NCI-H1092 (cell line): ENCODE data around the gene CTR9.
A peak's percentile ranks its signal among the peaks of the same experiment; 100 is the strongest.

Experiments used
- DNase-seq: peaks from one replicate; lab custom pipeline; 2025; lab: John Stamatoyannopoulos, UW

Gene CTR9

DNA sequence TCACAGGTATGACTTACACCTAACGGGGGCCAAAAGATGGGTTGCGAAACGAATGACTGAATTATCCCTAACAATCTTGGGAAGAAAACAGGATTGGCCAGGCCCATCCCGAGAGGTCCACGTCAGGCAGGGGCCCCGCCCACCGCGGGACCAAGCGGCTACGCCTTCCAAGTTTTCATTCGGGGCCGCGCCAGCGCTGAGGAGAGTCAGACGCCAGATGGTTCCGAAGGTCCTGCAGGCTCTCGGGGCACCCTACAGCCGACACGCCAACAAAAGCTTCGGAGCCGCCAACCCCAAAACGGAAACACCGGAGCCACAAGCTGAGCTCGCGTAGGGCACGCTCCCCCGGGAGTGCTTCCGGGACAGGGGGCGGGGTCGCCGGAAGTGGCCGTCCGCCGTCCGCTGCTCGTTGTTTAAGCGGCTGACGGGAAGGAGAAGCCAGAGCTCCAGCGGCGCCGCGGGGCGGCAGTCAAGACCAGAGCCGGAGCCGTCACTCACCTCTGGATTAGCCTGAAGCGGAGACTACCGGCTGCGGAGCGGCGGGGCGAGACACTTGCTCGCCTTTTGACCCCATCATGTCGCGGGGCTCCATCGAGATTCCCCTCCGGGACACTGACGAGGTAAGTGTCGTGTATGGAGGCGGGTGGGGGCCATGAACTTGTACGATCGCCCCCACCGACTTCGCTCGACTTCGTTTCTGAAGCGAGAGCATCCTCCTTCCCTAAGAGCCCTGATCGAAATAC is at the start of gene CTR9:
TSS of gene CTR9 (plus strand) at position 409 of the 743 bp plus-strand sequence. CDS start at position 576, 167 bp downstream.
- peak; percentile 90 for DNase-seq

DNA sequence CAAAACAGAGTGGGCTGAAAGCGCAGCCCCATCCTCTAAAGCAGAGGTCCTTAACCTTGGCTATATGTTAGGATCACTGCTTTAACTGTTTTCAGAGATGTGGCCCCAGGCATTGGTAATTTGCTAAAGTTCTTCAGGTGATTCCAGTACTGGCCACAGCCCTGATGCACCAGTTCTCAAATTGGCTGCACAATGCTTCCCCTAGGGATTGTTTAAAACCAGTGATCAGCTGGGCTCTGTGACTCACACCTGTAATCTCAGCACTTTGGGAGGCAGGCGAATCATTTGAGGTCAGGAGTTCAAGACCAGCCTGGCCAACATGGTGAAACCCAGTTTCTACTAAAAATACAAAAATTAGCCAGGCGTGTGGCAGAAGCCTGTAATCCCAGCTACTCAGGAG is 49.1 kb upstream of the CTR9 start:
- DNase-seq = no peak

DNA sequence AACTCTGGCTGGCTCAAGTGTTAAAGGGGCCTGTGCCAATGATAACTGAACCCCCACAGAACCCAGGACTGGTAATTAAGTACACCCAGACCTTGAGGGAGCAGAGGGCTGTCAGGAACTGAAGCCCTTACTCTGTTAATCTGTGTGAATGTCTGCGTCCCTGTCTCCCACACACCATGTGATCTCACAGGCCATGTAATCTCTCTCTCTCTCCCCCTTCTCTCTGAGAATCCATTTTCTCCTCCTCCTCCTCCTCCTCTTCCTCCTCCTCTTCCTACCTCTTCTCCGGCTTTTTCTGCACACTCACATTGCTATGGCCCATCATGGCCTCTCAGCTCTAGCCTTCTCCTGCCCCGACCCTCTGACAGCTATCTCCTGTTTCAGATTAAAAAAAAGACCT is 42.9 kb upstream of the CTR9 start:
- DNase-seq = no peak

DNA sequence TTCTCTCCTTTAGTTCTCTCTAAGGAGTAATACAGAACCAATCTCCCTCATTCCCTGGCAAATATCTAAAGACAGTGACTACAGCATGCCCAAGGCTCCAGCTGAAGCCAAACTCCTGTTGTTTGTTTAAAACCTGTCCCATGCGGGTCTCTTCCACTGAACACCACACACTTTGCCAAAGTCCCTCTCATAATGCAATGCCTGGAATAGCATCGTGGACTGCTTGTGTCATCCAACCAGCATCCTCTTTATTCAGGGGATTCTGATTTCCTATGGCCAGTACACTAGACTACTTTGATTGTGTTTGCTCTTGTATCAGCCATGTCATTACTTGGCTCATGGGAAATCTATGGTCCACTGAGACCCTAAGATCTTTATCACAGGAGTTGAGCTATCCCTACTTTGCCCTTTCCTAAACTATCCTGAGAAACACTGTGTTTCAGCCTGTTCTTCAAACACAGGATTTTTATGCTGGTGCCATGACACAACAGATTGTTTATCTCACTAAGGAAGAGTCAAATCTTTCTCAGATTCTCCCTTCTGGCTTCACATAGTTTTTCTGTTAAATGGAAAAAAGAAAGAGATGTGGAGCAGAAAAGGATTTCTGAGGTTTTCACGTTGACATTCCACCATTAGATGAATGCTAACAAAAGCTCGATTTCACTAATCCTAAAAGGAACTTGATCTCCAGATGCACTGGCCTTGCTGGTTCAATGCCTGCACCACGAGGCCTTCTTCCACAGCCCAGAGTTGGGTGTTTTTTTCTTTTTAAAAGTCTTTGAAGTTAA is 41.6 kb upstream of the CTR9 start:
- no peak for DNase-seq

DNA sequence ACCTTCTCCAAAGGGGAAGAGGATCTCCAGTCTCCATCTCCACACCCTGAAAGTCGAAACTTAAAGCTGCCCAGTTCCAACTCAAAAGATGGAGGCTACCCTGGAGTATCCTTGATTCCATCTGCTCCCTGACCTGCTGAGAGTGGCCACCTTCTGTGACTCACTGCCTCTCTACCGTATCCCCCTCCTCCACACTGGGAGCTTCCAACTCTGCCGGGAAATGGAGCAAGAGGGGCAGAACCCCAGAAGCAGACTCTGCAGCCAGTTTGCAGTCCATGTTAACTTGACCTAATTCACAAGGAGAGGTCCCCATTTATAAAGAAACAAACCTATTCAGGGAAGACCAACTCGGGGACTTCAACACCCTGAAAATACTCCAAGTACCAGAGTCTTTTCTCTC is 35.5 kb upstream of the CTR9 start:
- no peak for DNase-seq

DNA sequence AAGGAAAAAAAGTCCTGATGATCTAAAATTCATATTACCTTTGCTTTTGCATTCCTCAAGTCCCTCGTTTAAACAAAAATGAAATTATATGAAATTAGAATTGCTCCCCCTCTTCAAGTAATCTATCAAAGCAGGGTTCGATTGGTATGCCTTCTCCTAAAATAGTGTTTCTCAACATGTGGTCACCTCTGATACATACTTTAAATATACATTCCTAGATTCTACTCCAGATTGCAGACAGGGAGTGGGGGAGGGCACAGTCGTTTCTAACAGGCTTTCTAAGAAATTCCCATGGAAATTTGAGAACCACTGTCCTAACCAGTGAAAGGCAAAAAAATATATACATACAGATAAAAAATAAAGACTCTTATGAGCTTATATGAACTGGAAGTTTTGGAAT is 34.9 kb upstream of the CTR9 start:
- no peak for DNase-seq

DNA sequence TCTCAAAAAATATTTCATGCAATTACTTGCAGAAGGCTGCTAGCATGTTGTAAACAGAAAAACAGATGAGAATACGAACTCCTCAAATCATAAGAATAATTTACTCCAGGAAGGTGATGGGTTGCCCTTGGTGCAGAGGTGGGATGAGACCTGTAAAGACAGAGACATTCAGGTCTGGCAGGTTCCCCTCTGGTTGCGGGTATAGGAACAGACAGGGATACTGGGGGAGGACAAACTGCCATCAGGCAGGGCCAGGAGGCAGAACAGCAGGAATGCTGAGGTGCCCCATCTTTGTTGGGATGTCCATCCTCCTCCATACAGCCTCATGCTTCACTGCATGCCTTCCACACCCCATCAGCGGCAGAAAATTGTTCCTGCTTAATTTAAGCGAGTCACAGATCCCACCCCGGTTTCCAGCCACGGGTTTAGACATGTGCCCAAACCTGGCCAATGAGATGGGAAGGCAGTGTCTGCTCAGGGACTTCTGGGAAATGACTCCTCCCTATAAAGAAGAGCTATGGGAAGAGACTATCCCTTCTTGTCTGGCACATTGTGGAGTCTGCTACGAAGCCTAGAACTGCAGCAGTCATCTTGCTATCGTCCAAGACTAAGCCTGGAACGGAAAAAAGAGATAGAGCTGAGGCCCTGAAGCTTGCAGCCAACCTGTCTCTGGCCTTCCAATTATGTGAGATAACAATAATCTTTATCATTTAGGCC is 34.3 kb upstream of the CTR9 start:
- DNase-seq = no peak

DNA sequence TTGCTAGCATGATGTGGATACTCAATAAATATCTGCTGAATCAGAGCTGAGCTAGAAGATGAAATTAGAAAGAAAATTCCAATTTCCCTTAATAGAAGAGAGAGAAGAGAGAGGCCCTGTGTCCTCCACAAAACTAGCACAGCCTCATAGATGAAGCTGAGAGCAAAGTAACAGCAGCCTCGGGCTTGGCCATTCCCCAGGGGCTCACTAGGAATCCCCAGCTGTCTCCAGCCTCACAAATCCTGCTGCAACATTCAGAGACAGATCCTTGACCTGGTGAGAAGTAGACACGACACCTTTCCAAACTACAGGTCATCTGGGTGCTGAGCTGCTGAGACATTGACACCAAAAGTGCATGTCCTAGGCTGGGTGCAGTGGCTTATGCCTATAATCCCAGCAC is 31.4 kb upstream of the CTR9 start:
- DNase-seq = no peak

DNA sequence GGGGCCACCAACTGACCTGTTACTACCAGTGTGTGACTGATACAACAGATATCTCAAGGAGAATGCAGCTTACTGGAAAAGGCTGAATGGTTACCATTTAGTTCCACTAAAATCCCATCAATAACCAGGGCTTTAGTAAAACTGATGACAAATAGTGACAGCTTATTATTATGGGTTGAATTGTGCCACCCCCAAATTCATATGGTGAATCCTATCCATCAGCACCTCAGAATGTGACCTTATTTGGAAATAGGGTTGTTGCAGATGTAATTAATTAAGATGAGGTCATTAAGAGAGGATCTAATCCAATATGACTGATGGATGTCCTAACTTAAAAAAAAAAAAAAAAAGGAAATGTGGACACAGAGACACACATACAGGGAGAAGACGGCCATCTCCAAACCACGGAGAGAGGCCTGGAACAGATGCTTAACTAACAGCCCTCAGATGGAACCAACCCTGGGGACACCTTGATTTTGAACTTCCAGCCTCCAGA is 30.1 kb upstream of the CTR9 start:
- no peak for DNase-seq

DNA sequence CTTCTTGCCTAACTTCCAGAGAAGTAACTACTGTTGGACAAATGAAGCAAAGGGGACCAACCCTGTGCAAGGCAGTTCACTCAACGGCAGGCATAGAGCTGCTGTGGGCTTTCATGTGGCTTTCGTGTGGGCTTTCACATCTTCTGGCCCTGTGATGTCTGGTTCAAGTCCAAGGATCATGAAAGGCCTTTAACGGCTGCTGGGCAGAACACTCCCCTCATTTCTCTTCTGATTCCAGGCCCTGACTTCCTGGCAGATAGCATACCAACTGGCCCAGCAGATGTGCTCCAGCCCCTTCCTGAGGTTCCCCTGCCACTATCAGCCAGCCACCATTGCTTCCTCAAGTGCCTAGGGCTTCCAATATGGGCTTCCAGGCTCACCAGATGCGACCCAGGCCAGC is 28.7 kb upstream of the CTR9 start:
- no peak for DNase-seq

DNA sequence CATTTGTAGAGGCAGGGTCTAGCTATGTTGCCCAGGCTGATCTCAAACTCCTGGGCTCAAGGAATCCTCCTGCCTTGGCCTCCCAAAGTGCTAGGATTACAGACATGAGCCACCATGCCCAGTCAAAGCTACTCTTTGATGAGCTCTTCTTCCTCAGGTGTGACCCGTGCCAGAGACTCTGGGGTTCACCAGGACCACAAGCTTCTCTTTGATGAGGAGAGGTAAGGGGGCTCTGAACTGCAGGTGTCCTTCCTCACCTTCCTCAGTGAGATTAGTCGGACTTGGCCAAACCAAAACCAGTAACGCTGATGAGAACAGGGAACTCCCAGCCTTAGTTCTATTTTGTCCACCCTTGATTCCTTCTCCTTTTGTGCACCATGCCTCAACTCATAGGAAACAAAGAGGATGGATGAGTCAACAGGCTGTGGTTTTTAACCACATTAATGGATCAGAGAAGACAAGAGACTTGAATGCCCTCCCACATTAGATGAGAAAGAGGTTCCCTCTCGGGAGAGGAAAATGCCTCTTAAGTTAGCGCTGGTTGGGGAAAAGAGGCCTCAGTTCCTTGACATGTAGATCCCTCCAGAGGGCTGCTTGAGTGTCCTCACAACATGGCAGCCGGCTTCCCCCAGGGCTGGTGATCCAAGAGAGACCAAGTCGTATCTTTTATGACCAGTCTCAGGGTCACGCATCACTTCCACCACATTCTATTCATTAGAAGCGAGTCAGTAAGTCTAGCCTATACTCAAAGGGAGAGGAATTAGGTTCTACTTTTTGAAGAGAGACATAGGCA is 25.7 kb upstream of the CTR9 start:
- no peak for DNase-seq

DNA sequence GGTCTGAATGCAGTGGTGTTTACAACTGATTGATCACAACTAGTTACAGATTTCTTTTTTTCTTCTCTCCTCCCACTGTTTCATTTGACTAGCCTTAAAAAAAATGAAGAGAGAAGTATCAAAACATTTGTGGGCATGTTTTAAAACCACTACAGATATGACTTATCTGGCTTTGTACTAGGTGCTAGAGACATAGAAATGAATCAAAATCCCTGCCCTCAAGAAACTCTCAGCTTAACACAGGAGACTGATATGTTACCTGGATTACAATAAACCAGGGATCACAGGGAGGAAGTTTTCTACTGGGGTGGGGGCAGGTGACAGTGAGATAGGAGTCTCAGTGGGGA is 25.2 kb upstream of the CTR9 start:
- DNase-seq = no peak

DNA sequence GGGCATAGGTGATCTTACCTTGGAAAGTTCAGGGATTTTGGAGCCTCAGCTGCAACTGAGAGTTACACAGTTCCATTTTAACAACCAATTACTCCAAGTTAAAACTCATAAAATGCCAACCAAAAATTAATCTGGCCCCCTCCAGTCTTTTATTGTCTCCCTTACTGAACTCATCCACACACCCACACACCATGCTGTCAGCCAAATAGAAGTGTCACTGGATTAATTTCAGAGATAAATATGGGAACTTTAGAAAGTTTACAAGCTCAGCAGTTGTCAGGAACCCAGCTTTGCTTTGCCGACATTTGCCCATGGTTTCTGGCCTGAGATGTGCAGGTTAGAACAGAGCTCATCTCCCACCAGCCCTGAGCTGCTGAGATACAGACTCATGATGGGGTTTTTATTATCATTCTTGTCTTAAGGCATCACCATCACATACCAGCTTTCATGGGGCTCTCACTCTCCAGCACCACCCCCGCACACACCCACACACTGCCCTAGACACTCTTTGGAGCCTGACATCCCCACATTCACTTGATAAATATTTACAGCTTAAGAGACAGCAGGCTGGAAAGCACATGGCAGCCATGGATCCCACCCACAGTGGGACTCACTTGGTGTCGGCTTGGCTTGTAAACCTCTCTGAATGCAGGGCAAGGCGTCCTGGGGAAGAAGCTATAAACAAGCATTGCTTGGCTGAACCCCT is 23.7 kb upstream of the CTR9 start:
- DNase-seq = no peak

DNA sequence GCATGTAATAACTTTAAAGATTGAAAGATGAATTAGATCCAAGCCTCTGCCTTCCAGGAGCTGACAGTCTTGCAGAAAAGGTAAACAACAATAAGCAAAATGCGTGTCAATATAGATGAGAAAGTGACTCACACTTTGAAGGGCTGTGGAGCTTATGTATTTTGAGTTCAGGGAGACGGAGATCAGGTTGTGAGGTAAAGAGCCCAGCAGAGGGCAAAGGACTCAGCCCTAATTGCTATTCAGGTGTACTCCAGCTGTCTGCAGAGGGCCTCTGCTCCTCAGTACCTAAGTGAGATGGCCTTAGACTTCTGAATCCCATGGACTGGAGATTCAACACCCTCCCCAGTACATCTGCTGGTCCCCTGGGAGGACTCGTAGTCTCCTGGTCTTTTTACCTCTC is 22.9 kb upstream of the CTR9 start:
- DNase-seq = no peak

DNA sequence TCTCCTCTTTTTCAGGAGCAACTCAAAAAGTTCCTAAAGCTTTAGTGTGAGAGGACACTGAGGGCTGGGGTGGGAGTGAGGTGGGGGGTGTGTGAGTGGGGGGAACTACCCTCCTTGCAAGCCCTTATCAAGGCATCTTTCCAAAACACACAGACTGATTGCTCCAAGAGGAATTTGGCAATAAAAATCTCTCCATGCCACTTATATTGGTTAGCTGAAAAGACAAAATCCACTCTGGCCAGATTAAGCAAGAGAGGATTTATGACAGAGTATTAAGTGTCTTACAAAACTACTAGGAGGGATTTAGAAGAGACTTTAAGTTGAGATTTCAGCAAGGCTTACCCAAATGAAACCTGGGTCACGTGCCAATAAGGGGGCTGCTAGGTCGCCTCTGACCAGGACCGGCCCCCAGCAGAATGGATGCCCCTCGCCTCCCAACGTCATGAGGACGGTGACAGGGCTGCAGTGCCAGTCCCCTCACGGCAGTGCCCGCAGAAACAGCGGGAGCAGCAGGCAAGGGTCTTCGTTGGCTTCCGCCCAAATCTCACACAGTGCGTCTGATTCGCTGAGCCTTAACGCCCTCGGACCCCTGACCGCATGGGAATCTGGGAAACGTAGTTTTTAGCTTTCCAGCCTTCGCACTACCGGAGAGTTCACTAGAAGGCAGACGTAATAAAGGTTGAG is 22.1 kb upstream of the CTR9 start:
- no peak for DNase-seq

DNA sequence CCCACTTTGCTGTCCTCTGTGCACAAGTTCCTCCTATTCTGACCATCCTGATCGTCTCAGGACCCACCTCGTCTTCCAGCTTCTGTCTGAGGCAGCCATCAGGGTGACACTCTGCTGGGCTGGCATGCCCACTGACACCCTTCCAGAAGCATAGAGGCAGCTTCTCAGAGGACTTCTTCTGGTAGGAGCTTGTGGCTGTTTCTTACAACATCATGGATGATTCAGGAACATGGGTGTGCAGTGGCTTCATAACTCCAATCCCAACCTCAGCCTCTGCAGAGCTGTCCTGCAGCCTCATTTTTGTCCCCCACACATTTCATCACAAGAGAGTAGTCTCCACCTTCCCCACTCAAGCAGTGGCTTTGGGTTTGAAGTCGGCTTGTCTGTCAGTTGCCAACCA is 20.9 kb upstream of the CTR9 start:
- DNase-seq = no peak

DNA sequence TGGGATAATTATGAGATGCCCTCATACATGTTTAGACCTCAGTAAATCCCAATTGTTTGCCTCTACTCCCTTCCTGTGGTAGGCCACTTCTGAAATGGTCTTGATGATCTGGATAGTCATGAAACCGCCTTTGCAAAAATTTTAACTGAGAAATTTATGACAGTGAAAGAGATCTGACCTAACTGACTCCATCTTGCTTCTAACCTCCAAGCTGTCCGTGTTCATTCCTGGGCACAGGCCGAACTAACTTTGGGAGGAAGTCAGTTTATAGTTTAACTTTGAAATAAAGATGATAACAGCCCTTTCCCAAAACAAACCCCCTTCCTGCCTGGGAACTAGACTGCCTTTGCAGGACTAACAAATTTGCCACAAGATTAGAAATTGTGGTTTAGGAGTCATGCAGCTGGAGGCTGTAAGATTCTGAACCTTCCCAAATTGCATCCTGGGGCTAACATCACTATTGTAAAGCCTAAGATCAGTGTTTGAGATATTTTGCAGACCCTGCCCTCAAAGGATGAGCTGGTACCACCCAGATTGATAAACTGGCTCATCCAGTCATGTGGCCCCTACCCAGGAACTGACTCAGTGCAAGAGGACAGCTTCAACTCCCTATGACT is 19.9 kb upstream of the CTR9 start:
- DNase-seq = no peak

DNA sequence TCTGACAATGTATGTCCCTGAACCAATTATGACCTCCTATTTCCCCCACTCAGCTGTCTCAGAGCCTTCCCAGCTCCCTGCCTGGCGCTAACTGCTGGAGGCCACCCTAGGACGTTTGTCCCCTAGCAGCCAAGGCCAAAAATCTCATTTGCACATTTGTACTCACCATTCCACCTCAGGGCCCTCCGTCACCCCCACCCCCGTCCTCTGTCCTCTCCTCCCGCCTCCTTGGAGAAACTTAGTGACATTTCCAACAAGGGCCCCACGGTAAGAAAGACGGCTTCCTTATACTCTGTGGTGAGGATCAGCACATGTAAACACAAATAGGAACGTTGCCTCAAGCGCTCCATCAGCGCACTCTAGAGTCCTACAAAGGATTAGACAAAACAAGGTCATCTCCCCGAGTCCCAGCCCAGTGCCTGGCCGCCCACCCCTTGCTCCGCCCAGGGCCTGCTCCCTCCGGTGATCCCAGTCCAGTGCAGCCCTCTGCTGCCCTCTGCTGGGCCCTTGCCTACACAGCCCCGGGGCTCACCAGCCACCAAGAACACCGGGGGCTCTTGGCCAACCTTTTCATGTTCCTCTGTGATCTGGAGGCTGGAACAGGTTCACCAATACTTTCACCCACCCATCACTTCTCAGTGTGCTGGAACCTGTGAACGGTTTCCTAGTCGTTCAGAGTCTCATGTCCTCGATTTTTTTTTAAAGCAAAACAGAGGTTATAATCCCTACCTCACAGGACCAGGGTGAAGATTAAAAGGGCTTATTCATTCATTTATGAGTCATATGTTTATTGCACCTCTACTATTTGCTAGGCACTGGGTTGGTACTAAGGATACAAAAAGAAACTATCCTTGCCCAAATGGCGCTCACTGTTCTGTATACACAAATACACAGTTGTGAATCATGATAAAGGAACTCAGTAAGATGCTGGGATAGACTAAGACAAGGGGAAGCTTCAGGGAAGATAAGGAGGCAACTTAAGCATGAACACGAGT is 15.3 kb upstream of the CTR9 start:
- DNase-seq = peak; percentile 87
